Choroid plexus epithelial cell (primary cell): ENCODE measurements around the gene SLC9A3.

Experiments
- DNase-seq: peaks from one replicate; pipeline ENCODE4 v3.0.0-alpha.2; 2010; ENCODE audit warnings: low read depth
- H3K4me3 ChIP-seq: 2 replicates; pipeline ENCODE4 v1.5.1; 2011; ENCODE audit warnings: low read depth, mild to moderate bottlenecking, control low read depth, low read length, moderate library complexity
- CTCF ChIP-seq: conservative IDR thresholded peaks from 2 replicates; pipeline ENCODE4 v1.5.1; 2011; ENCODE audit warnings: low read depth, mild to moderate bottlenecking, control low read depth, inconsistent platforms, low read length, moderate library complexity

Gene SLC9A3

GRCh38 chr5:530001-530955 lies 6.0 kb upstream of the SLC9A3 start:
- TF ChIP-seq CTCF, result no peak
- no peak for DNase-seq
- H3K4me3 ChIP-seq, result no peak overlapping the region

GRCh38 chr5:528629-529511 lies 4.6 kb upstream of the SLC9A3 start:
- no peak for DNase-seq
- H3K4me3 ChIP-seq, result no peak overlapping the region

GRCh38 chr5:527646-528628 lies 3.7 kb upstream of the SLC9A3 start:
- no peak for TF ChIP-seq CTCF
- no peak for DNase-seq
- no peak overlapping the region for H3K4me3 ChIP-seq

More at GRCh38 chr5:528629-529511, 4.6 kb upstream of the SLC9A3 start:
- no peak for TF ChIP-seq CTCF

GRCh38 chr5:526456-527088 lies 2.3 kb upstream of the SLC9A3 start:
- TF ChIP-seq CTCF, result no peak
- H3K4me3 ChIP-seq, result no peak overlapping the region
- no peak for DNase-seq

- DNase-seq, result no peak
- TF ChIP-seq CTCF, result no peak
- H3K4me3 ChIP-seq, result no peak overlapping the region
Measured at GRCh38 chr5:525916-526315, 1.7 kb upstream of the SLC9A3 start.
